GM12875 (cell line): Measurements from ENCODE around the gene WDR49.

ENCODE experiments used
- H3K4me3 ChIP-seq: one replicate; pipeline ENCODE4 v1.5.1; 2011; ENCODE audit warnings: low read depth, low read length, control low read depth
- CTCF ChIP-seq: IDR thresholded peaks from 2 replicates; pipeline ENCODE4 v1.5.1; 2011; ENCODE audit warnings: low read depth, mild to moderate bottlenecking, control low read depth, inconsistent platforms, low read length, moderate library complexity, borderline replicate concordance; ENCODE audit not compliant: insufficient read depth

WDR49 gene

GRCh38 chr3:167602041-167602440 lies 51.7 kb downstream of the WDR49 start:
- H3K4me3 ChIP-seq, result no peak overlapping the region
- TF ChIP-seq CTCF, result no peak

- H3K4me3 ChIP-seq, result no peak overlapping the region
- TF ChIP-seq CTCF, result no peak
These were observed 66.1 kb downstream of the WDR49 start for GRCh38 chr3:167587651-167588050.

GRCh38 chr3:167575000-167575600 lies 78.6 kb downstream of the WDR49 start:
- TF ChIP-seq CTCF, result no peak
- no peak overlapping the region for H3K4me3 ChIP-seq

GRCh38 chr3:167572991-167573390 lies 80.8 kb downstream of the WDR49 start:
- TF ChIP-seq CTCF, result no peak

GRCh38 chr3:167568634-167569033 lies 85.1 kb downstream of the WDR49 start:
- no peak overlapping the region for H3K4me3 ChIP-seq
- no peak for TF ChIP-seq CTCF

More at GRCh38 chr3:167572991-167573390, 80.8 kb downstream of the WDR49 start:
- no peak overlapping the region for H3K4me3 ChIP-seq

- TF ChIP-seq CTCF, result no peak
- no peak overlapping the region for H3K4me3 ChIP-seq
These were observed 88.3 kb downstream of the WDR49 start for GRCh38 chr3:167565489-167565888.

GRCh38 chr3:167564612-167565011 lies 89.1 kb downstream of the WDR49 start:
- H3K4me3 ChIP-seq, result no peak overlapping the region
- no peak for TF ChIP-seq CTCF
